ENCODE results near the gene TMEM220.
"Not testable (repeated sequence)": the region's sequence is repeated elsewhere in the genome, so short reads cannot be mapped to it uniquely, and the experiment has no call there.

TMEM220 gene

DNA sequence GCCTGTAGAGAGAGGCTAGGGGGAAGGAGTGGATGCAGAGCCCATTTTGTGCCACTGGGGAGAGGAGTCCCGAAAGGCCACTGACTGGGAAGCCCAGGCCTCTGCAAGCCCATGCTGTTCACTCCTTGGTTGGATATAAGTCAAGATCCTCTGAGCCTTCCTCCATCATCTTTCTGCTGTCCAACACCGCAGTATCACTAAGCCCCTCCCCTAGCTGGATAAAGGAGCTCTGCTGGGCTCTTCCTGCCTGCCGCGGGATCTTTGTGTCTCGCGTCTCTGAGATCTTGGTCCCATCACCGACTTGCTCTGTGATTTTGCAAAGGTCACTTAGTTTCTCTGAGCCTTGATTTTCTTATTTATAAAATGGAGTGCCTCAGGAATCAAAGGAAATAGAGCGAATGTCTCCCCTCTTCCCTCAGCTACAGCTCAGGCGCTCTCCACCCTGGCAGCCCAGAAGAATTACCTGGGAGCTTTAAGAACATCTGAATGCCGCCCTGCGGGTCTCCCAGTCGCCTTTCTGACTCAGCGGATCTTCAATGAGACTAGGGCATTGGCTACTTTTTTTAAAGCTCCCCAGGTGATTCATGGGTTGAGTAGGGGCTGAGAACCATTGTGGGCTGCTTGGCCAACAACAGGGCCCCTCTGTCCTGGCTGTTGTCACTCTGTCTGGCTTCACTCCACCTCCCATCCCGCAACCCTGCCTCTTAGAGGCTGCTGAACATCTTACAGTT is 25.2 kb upstream of the TMEM220 start:
- no peak for DNase-seq

DNA sequence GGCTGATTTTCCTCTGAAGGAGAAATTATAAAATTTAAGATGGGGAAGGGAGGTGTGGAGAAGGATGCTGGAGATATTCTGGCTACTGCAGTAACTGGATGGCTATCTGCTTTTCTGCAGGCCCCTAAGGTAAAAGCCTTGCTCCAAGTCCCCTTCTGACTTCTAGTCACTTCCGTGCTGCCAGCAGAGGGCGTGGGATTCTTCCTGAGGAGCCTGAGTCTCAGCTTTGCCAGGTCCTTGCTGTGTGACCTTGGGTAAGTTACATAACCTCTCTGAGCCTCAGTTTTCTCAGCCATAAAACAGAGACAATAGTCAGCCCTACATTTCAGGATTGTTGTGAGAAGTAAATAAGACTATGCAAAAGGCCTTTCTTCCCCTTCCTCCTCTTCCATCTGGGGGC is 24.3 kb upstream of the TMEM220 start:
- no peak for DNase-seq

DNA sequence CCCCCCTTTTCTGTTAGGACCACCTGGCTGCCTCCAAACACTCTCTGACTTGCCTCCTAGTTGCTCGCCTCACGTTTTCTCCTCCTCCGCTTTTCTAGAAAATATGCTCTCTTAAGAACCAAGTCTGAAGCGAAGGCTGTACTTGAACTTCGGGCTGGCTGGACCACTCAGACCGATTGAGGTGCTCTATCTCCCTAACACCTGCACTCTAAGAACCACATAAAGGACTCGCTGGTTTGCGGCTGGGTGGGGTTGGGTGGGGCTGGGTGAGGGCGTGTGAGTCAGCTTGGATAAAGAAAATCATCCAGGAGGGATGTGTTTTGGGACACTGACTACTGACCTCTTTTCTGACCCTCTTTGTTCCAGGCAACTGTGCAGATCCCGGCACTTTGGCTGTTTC is 22.9 kb upstream of the TMEM220 start:
- DNase-seq, result no peak

DNA sequence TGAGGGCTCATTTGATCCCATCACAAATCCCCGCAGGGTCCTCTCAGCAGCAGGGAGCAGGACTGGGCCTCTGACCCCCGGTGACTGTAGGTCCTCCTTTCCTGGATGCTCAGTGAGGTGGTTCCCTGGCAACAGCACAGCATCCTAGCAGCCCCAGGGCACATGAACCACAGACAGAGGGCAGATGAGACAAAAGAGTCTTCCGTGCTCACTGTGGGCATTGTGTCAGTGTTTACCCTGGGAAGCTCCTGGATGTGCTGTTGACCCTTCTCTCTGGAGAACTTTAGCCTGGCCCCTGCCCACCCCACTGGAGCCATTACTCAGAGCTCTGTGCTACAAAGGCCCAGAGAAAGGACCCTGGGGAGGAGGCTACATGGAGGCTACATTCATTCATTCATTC is 21.7 kb upstream of the TMEM220 start:
- DNase-seq, result no peak

DNA sequence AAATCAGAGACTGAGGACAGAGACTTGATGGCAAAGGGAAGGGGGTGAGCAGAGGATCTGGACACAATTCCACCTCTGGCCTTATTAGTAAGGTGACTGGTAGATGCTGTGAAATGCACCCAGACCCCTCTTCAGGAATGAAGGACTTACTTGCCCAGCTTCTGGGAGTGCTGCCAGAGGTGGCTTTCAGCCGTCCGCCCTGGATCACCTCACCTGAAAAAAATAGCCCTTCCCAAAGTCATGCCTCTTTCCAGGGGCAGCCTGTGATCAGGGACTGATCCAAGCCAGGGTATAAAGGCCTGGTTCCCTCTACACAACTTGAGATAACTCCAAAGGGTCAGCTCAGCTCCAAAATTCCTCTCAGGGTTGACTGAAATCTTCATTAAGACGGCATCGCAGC is 20.4 kb upstream of the TMEM220 start:
- DNase-seq, result no peak

DNA sequence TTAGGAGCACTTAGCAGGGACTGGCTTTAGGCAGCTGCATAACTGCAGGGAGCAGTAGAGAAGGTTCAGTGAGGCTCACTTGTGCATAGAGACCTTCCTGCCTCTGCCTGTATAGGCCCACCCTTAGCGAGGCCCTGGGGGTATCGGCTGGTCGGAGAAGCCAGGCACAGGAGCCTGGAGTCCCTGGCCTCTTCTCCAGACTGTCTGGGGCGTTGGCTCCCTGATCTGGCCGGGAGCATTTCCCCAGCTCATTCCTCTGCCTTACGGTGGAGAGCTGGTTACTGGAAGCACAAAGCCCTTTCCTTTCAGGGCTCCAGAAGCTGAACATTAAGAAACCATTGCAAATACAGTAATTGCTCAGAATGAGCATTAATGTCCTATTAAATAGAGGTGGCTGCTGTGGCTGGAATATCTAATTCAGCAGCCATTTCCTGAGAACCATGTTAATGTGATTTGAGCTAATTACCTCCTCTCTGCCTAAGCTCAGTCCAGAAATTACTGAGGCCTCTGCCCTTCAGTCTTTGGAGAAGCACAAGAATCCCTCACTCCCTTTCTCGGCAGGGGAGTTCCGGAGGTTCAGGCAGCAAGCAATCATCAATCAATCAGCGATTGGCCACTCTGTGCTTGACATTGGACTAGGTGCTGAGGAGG is 18.8 kb upstream of the TMEM220 start:
- DNase-seq, result no peak

DNA sequence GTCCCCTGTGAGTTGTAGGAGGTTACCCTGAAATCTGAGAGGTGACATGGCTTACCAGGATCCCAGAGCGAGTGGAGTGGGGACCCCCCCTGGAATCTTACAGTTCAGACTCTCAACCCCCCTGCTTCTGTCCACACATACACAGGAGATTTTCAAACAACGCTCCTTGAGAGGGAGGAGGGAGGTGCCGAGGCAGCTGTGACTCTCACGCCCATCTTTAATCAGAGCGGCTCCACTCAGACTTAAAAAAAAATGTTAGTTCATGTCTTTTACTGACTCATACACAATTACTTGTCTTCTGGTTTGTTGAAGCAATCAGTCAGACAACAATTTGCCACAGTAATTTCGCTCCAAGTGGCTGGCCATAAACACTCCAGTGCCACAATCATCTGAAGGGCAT is 15.4 kb upstream of the TMEM220 start:
- DNase-seq, result no peak

DNA sequence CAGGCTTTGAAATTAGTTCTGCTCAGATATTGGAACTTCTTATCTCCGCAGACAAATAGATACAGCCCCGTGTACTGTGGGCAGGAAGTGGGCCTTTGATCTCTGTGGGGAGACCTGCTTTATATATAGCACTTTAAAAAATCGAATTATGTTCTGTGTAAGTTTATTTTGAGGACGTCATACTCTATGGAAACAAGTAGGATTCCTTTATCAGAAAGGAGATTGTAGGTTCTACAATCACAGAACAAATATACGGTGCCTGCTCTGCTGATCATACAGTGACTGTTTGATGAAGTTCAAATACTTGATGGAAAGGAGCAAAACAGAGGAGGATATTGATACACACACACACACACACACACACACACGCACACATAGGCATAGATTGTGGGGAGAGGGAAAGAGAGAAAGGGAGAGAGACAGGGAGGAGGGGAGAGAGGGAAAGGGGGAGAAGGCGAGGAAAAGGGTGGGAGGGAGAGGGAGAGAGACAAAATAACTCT is 14.7 kb upstream of the TMEM220 start:
- no peak for DNase-seq

DNA sequence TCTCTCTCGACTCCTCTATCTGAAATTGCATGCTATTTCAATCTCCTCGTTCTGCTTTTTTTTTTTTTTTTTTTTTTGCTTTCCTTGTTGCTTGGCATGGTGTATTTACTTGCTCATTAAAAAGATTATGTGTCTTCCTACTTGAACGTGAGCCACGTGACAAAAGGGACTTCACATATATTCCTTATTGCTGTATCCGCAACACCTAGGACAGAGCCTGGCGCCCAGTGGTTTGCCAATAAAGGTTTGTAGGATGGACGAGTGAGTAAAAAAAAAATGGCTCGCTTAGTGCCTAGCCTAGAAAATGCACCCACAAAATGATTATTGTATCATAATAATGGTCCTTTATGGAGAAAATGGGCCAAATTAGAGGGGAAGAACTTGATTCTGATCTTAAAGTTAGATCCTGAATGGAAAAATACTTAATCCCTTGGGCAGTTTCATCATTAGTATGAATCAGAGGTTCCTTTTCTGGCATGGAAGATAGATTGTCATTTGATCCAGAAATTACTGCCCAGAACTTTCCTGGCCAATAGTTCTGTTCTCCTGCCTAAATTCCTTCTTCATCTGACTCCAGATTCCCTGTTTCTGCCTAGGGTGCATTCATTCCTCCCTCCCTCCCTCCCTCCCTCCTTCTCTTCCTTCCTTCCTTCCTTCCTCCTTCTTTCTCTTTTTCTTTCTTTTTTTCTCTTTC is 13.6 kb upstream of the TMEM220 start:
- no peak for DNase-seq

DNA sequence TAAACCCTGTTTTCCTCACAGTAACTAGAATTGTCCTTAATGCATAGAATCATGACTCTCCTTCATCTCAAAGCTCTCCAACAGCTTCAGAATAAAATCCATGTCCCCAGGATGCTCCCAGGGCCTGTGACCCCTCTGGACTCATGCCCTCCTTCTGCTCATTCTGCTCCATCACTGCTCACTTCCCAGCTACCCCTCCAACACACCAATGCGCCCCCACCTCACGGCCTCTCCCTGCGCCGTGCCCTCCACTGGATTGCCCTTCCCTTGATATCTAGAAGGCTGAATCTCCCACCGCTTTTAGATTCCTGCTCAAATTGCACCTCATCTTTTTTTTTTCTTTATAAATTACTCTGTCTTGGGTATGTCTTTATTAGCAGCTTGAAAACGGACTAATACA is 12.6 kb upstream of the TMEM220 start:
- DNase-seq, result no peak

DNA sequence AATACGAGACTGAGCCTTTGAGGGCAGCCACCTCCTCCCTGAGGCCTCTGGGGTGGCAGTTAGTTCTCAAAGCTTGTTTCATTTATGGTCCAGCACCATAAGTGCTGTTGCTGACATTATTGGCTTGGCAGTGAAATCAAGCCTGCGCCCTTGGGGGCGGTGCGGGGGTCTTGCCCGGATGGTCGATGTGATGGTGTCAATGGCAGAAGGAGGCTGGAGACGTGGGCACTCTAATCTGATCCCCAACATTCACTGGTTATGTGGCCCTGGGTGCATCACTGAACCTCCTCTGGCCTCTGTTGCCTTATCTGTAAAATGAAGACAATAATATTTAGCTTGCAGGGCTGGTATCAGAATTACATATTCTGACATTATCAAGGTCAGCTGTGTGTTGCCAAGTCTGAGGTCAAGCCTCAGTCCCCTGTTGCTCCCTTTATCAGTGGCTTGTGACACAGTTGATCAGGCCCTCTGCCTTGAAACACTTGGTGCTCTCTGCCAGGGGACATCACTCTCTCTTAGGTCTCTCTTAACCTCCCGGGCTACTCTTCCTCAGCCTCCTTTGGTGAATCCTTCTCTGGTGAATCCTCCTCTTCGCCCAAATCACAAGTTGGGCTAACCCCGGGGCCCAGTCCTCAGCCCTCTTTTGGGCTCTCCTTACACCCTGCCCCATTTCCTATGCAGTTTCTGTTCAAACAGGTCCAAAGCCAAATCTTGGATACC is 11.8 kb upstream of the TMEM220 start:
- DNase-seq, result no peak

DNA sequence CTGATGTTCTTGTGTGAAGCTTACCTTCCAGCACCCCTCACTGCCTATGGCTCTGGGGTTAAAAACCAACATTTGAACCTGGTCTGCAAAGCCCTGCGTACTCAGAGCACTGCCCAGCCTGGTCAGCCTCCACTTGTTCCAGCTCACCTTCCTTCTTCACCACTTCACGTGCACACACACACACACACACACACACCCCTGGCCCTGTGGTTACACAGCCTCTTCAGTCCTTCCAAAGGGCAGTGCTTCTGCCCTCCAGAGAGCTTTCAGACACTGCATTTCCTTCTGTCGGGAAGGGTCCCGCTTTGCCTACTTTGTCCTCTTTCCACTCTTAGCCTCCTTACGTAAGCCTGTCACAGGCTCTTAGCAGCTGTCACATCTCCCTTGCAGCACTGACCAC is 9.6 kb upstream of the TMEM220 start:
- no peak for DNase-seq

DNA sequence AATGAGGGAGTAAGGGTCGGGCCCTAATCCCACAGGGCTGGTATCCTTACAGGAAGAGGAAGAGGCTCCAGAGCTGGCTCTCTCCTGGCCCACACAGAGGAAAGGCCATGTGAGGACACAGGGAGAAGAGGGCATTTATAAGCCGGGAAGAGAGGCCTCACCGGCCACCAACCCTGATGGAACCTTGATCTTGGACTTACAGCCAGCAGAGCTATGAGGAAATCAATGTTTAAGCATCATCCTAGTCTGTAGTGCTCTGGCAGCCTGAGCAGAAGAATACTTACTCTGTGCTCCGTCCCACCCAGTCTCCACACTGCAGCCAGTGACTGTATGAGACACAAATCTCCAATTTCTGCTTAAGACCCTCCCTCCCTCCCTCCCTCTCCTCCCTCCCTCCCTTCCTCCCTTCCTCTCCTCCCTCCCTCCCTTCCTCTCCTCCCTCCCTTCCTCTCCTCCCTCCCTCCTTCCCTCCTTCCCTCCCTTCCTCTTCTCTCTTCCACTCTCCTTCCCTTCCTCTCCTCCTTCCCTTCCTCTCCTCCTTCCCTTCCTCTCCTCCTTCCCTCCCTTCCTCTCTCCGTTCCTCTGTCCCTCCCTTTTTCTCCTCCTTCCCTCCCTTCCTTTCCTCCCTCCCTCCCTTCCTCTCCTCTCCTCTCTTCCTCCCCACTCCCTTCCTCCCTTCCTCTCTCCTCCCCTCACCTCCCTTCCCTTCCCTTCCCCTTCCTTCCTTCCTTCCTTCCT is 8.9 kb upstream of the TMEM220 start:
- DNase-seq, result no peak

DNA sequence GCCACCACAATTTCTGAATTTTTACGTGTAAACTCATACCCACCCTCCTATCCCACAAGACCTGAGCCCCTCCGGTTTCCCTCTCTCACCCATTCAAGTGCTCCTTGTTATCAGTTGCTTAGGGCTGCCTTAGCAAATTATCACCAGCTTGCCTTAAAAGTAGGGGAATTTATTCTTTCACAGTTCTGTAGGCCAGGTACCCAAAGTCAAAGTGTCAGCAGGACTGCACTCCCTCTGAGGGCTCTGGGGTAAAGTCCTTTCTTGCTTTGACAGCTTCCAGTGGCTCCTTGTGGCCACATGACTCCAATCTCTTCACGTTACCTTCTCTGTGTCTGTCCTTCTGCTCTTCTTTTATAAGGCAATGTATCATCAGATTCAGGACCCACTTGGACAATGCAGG is 7.9 kb upstream of the TMEM220 start:
- DNase-seq, result no peak

DNA sequence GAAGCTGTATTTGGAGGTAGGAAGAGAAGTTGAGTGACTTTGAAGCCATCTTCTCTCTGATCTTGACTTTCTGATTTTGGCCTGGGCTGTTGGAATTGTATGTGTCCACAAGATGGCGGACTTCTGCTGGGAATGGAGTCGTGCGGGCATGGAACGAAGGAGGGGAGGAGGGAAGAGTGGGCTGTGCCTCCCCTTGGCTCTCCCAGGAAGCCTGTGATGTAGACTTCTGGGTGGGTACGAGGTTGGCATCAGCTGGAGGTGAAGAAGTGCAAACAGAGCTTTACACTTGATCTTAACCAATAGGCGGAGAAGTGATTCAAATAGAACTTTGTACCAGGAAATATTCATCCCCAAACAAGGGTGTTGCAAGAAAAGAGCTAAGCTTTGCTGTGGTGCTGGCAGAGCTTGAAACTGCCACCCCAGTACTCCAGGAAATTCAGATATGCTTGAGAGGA is 7.4 kb upstream of the TMEM220 start:
- DNase-seq, result peak; percentile 60

DNA sequence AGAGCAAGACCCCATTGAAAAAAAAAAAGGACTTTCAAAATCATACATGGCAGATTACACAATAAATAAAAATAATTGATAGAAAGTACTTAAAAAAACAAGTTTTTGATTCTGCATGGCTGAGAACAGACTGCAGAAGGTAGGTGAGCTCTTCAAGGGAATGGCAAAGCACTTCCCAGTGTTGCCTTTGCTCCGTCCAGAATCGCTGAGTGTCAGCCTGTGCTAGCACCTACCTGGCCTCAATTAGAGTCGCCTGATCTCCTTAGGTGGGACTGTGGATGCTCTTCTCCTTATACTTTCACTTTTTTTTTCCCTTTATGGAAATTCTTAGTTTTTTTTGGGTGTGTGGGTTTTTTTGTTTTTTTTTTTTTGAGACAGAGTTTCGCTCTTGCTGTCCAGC is 6.0 kb upstream of the TMEM220 start:
- no peak for DNase-seq

DNA sequence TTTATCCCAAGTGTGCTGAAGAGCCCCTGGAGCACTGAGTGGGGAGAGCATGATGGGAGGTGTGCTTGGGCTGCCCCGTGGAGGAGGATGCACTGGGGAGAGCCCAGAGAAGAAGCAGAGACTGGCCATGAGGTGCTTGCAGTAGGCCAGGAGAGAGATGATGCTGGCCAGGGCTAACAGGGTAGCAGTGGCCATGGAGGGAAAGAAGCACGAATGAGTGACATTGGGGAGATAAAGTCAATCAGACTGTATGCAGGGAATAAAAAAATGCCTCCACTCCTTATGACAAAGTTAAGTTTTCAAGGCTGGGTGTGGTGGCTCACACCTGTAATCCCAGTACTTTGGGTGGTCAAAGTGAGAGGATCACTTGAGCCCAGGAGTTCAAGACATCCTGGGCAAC is 5.4 kb upstream of the TMEM220 start:
- no peak for DNase-seq

DNA sequence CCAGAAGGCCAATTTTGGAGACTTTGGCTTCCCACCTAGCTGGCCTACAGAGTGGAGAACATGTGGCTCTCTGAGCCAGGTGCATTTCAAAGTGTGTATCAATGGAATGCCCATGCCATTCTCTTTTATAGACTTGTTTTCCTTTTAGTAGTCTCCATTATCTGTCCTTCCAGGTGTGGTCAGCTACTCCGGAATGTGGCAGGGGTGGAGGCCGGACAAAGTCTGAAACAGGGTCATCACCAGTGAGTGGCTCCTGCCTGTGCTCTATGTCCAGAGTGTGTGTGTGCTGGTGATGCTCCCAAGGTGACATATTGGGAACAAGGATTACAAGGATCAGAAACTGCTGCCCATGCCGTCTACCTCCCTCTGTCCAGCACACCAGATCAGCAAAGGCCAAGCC is 3.8 kb upstream of the TMEM220 start:
- DNase-seq, result no peak

DNA sequence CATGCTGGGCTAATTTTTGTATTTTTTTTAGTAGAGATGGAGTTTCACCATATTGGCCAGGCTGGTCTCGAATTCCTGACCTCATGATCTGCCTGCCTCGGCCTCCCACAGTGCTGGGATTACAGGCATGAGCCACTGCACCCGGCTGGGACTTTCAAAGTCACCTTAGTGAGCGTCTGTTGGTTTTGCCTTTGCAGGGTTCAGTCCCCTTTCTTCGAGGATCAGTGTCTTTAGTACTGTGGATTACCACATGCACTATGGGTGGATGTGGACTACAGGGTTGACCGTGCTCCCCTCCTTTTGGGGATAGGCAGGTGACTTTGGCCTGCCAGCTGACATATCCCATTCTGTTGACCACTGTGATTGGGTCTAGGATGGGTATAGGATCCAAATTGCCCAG is 2.3 kb upstream of the TMEM220 start:
- DNase-seq, result not testable (repeated sequence)

DNA sequence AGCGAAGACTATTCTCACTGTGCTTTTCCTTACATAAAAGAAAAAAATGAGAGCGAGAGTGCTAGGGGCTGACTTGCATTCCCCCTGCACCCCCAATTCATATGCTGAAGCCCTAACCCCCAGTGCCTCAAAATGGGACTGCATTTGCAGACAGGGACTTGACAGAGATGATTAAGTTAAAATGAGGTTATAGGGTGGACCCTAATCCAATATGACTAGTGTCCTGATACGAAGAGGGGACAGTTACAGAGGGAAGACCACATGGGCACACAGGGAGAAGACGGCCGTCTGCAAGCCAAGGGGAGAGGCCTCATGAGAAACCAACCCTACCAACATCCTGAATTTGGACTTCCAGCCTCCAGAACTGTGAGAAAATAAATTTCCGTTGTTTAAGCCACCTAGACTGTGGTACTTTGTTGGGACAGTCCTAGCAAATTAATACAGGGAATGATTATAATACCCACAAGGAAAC is 1.6 kb upstream of the TMEM220 start:
- no peak for DNase-seq

DNA sequence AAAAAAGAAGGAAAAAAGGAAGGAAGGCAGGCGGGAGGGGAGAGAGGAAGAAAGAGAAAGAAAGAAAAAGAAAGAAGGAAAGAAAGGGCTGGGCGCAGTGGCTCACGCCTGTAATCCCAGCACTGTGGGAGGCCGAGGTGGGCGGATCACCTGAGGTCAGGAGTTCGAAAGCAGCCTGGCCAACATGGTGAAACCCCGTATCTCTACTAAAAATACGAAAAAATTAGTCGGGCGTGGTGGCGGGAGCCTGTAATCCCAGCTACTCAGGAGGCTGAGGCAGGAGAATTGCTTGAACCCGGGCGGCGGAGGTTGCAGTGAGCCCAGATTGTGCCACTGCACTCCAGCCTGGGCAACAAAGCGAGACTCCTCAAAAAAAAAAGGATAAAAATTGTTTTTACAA is 424 bp upstream of the TMEM220 start:
- DNase-seq, result not testable (repeated sequence)

DNA sequence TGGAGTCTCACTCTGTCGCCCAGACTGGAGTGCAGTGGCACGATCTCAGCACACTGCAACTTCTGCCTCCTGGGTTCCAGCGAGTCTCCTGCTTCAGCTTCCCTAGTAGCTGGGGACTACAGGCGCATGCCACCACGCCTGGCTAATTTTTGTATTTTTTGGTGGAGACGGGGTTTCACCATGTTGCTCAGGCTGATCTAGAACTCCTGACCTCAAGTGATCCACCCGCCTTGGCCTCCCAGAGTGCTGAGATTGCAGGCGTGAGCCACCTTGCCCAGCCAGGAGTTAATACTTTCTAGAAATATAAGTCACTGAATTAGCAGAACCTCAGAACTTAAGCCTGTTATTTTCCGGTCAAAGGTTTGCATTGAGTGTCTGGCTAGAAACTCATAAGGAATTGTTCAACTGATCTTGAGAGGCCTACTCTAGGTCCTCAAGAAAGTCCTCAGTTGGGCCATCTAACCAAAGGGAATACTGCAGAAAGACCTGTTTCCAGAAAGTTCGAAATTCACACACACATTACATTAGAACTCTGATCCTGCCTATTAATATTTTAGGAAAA is 1.4 kb downstream of the TMEM220 start:
- no peak for DNase-seq
